Measurements from ENCODE around the gene FGGY.
"Not testable (repeated sequence)": the region's sequence is repeated elsewhere in the genome, so short reads cannot be mapped to it uniquely, and the experiment has no call there.

FGGY gene

GRCh38 chr1:59511476-59512465 is 214.9 kb downstream of the FGGY start:
- DNase-seq (ENCODE audit: low spot score), result no peak

- no peak for DNase-seq (ENCODE audit: low spot score)
Observed at GRCh38 chr1:59512702-59513101, 215.8 kb downstream of the FGGY start.

GRCh38 chr1:59514061-59514909 is 217.4 kb downstream of the FGGY start:
- no peak for DNase-seq (ENCODE audit: low spot score)

- DNase-seq (ENCODE audit: low spot score), result no peak
Observed at GRCh38 chr1:59516881-59517280, 220.0 kb downstream of the FGGY start.

GRCh38 chr1:59520194-59520593 is 223.3 kb downstream of the FGGY start:
- no peak for DNase-seq (ENCODE audit: low spot score)

GRCh38 chr1:59520827-59521418 is 224.0 kb downstream of the FGGY start:
- DNase-seq (ENCODE audit: low spot score), result no peak

- DNase-seq (ENCODE audit: low spot score), result no peak
Observed at GRCh38 chr1:59521456-59521855, 224.6 kb downstream of the FGGY start.

GRCh38 chr1:59522925-59523505 is 226.1 kb downstream of the FGGY start:
- DNase-seq (ENCODE audit: low spot score), result no peak

GRCh38 chr1:59523745-59524450 is 227.0 kb downstream of the FGGY start:
- no peak for DNase-seq (ENCODE audit: low spot score)

GRCh38 chr1:59526240-59526639 is 229.3 kb downstream of the FGGY start:
- DNase-seq (ENCODE audit: low spot score), result no peak

GRCh38 chr1:59528471-59528870 is 231.6 kb downstream of the FGGY start:
- no peak for DNase-seq (ENCODE audit: low spot score)

- DNase-seq (ENCODE audit: low spot score), result no peak
Observed at GRCh38 chr1:59528900-59529299, 232.0 kb downstream of the FGGY start.

GRCh38 chr1:59530119-59530518 is 233.2 kb downstream of the FGGY start:
- no peak for DNase-seq (ENCODE audit: low spot score)

GRCh38 chr1:59532102-59532501 is 235.2 kb downstream of the FGGY start:
- no peak for DNase-seq (ENCODE audit: low spot score)

GRCh38 chr1:59538476-59538875 is 241.6 kb downstream of the FGGY start:
- not testable (repeated sequence) for DNase-seq (ENCODE audit: low spot score)

- no peak for DNase-seq (ENCODE audit: low spot score)
Observed at GRCh38 chr1:59539961-59540681, 243.2 kb downstream of the FGGY start.

- no peak for DNase-seq (ENCODE audit: low spot score)
Observed at GRCh38 chr1:59541161-59541560, 244.3 kb downstream of the FGGY start.

GRCh38 chr1:59541891-59542290 is 245.0 kb downstream of the FGGY start:
- no peak for DNase-seq (ENCODE audit: low spot score)

GRCh38 chr1:59543211-59543668 is 246.3 kb downstream of the FGGY start:
- DNase-seq (ENCODE audit: low spot score), result no peak

- no peak for DNase-seq (ENCODE audit: low spot score)
Observed at GRCh38 chr1:59544615-59545293, 247.9 kb downstream of the FGGY start.
